SH-SY5Y (cell line): ENCODE results near the gene CDK4.

ENCODE experiments used
- GATA2 ChIP-seq: IDR thresholded peaks from 2 replicates; pipeline ENCODE4 v1.6.1; 2011; ENCODE audit warnings: mild to moderate bottlenecking, low read depth, low read length
- GATA3 ChIP-seq: IDR thresholded peaks from 2 replicates; pipeline ENCODE4 v1.6.1; 2011; ENCODE audit warnings: low read depth, mild to moderate bottlenecking, low read length, moderate library complexity

CDK4 gene

GRCh38 chr12:57755454-57756372 is 3.6 kb upstream of the CDK4 start:
- TF ChIP-seq GATA3: no peak
- TF ChIP-seq GATA2: no peak

- TF ChIP-seq GATA3 (no peak), GATA2 (no peak)
Measured at GRCh38 chr12:57755194-57755453, 3.0 kb upstream of the CDK4 start.

- no peak for TF ChIP-seq GATA3
- no peak for TF ChIP-seq GATA2
Measured at GRCh38 chr12:57754411-57755193, 2.5 kb upstream of the CDK4 start, which contains the start of gene MARCHF9. TSS of gene MARCHF9 (plus strand) at chr12:57755103. CDS start at chr12:57755529, 426 bp downstream.

- TF ChIP-seq GATA3 (no peak), GATA2 (no peak)
Measured at GRCh38 chr12:57753756-57754337, 1.7 kb upstream of the CDK4 start.

GRCh38 chr12:57752668-57753000 is 524 bp upstream of the CDK4 start:
- TF ChIP-seq GATA3: no peak
- no peak for TF ChIP-seq GATA2

GRCh38 chr12:57751432-57751787 is 700 bp downstream of the CDK4 start:
- no peak for TF ChIP-seq GATA3
- TF ChIP-seq GATA2: no peak

GRCh38 chr12:57750561-57751431 is 1.3 kb downstream of the CDK4 start:
- TF ChIP-seq GATA2 (no peak), GATA3 (no peak)

- TF ChIP-seq GATA2 (no peak), GATA3 (no peak)
Measured at GRCh38 chr12:57749061-57749460, 3.0 kb downstream of the CDK4 start.

GRCh38 chr12:57746025-57746424 is 6.1 kb downstream of the CDK4 start:
- no peak for TF ChIP-seq GATA3
- TF ChIP-seq GATA2: no peak

- TF ChIP-seq GATA3 (no peak), GATA2 (no peak)
Measured at GRCh38 chr12:57745485-57745881, 6.6 kb downstream of the CDK4 start.

GRCh38 chr12:57744777-57745484 is 7.2 kb downstream of the CDK4 start, which contains the start of gene TSPAN31:
TSS of gene TSPAN31 (plus strand) at chr12:57745039. CDS start at chr12:57745155, 116 bp downstream.
- no peak for TF ChIP-seq GATA3
- TF ChIP-seq GATA2: no peak; the same call in 1 of the 2 replicates

- TF ChIP-seq GATA3 (no peak), GATA2 (no peak)
Measured at GRCh38 chr12:57744194-57744776, 7.8 kb downstream of the CDK4 start.

- TF ChIP-seq GATA3 (no peak), GATA2 (no peak)
Measured at GRCh38 chr12:57743769-57744168, 8.3 kb downstream of the CDK4 start.
